ENCODE data around the gene CRISP3.

Gene CRISP3, protein sequence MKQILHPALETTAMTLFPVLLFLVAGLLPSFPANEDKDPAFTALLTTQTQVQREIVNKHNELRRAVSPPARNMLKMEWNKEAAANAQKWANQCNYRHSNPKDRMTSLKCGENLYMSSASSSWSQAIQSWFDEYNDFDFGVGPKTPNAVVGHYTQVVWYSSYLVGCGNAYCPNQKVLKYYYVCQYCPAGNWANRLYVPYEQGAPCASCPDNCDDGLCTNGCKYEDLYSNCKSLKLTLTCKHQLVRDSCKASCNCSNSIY
- 0 to 0.19 (median 0) reads per million in 3 donors for total RNA-seq

GRCh38 chr6:49744259-49744658 is at the start of gene CRISP3:
Gene CRISP3, minus strand, starts transcription at chr6:49744388. Its CDS starts 21 bp downstream, at chr6:49744367.
- no peak for DNase-seq
- Histone ChIP-seq H3K27ac (ENCODE audit: insufficient read depth, low read length, poor library complexity, severe bottlenecking) (no peak within 1 kb of the TSS), H3K4me3 (ENCODE audit: insufficient read depth, low read depth, low read length, poor library complexity, severe bottlenecking) (no peak within 1 kb of the TSS), H3K36me3 (ENCODE audit: control insufficient read depth, insufficient read depth, low read length) (no peaks in the 10 kb centered on the region), H3K27me3 (replicated peaks; ENCODE audit: control insufficient read depth, insufficient read depth, low read length, poor library complexity, severe bottlenecking) (no peaks in the 10 kb centered on the region), H3K4me1 (ENCODE audit: control insufficient read depth, insufficient read depth, low read length, poor library complexity, severe bottlenecking) (no peaks in the 10 kb centered on the region), H3K9me3 (ENCODE audit: control insufficient read depth, low read length) (no peaks in the 10 kb centered on the region)

DNA sequence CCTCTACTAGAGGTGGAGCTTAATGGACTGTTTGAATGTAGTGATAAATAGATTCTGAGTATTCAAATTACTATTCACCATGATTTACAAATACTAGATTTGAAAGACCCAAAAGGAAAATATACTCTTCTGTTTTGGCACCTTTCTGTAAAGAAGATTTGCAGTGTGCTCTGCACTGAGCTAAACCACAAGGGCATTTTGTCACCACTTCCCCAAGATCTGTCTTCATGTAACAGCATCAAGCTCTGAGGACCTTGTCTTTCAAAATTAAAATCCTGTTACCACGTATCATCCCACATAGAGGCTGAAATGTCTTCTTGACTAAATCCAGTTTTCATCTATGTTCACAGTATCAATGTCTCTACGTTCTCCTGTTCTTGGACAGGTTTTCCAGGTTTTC is 46.2 kb upstream of the CRISP3 start:
- no peaks in the 10 kb centered on the region for H3K4me1 ChIP-seq (ENCODE audit: control insufficient read depth, insufficient read depth, low read length, poor library complexity, severe bottlenecking)
- no peak overlapping the region for H3K27ac ChIP-seq (ENCODE audit: insufficient read depth, low read length, poor library complexity, severe bottlenecking)
- DNase-seq, result no peak
- no peaks in the 10 kb centered on the region for H3K27me3 ChIP-seq (replicated peaks; ENCODE audit: control insufficient read depth, insufficient read depth, low read length, poor library complexity, severe bottlenecking)
- no peaks in the 10 kb centered on the region for H3K36me3 ChIP-seq (ENCODE audit: control insufficient read depth, insufficient read depth, low read length)
- H3K4me3 ChIP-seq (ENCODE audit: insufficient read depth, low read depth, low read length, poor library complexity, severe bottlenecking), result no peak overlapping the region
- no peaks in the 10 kb centered on the region for H3K9me3 ChIP-seq (ENCODE audit: control insufficient read depth, low read length)

DNA sequence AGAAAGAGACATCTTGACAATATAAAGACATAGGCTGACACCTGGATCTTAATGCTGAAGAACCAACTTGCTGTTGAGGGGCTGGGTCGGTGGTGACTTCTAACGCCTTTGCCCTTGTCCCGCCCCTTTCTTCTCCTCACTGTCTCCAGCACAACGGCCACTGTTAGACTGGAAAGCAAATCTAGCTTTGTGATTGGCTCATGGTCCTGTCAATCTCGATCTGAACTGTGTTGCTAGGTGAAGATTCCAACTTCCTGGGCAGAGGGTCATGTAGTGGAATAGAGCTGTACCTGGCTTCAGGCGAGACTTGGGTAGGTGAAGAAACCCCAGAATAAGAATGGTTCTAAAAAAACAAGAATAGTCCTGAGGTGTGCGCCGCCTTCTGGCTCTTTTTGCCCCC is 43.0 kb upstream of the CRISP3 start, which contains the start of gene PGK2:
TSS of gene PGK2 (minus strand) at position 110 of the 400 bp plus-strand sequence. CDS start at position 12, 98 bp downstream.
- Histone ChIP-seq H3K36me3 (ENCODE audit: control insufficient read depth, insufficient read depth, low read length) (no peaks in the 10 kb centered on the region), H3K4me1 (ENCODE audit: control insufficient read depth, insufficient read depth, low read length, poor library complexity, severe bottlenecking) (no peaks in the 10 kb centered on the region), H3K4me3 (ENCODE audit: insufficient read depth, low read depth, low read length, poor library complexity, severe bottlenecking) (no peak within 1 kb of the TSS), H3K9me3 (ENCODE audit: control insufficient read depth, low read length) (no peaks in the 10 kb centered on the region), H3K27me3 (replicated peaks; ENCODE audit: control insufficient read depth, insufficient read depth, low read length, poor library complexity, severe bottlenecking) (no peaks in the 10 kb centered on the region), H3K27ac (ENCODE audit: insufficient read depth, low read length, poor library complexity, severe bottlenecking) (no peak within 1 kb of the TSS)
- DNase-seq, result no peak

- no peaks in the 10 kb centered on the region for H3K4me1 ChIP-seq (ENCODE audit: control insufficient read depth, insufficient read depth, low read length, poor library complexity, severe bottlenecking)
- no peaks in the 10 kb centered on the region for H3K9me3 ChIP-seq (ENCODE audit: control insufficient read depth, low read length)
- no peaks in the 10 kb centered on the region for H3K27me3 ChIP-seq (replicated peaks; ENCODE audit: control insufficient read depth, insufficient read depth, low read length, poor library complexity, severe bottlenecking)
- H3K27ac ChIP-seq (ENCODE audit: insufficient read depth, low read length, poor library complexity, severe bottlenecking), result no peak overlapping the region
- no peaks in the 10 kb centered on the region for H3K36me3 ChIP-seq (ENCODE audit: control insufficient read depth, insufficient read depth, low read length)
- DNase-seq, result no peak
- H3K4me3 ChIP-seq (ENCODE audit: insufficient read depth, low read depth, low read length, poor library complexity, severe bottlenecking), result no peak overlapping the region
These were observed 40.1 kb upstream of the CRISP3 start for GRCh38 chr6:49784272-49784671.

- H3K36me3 ChIP-seq (ENCODE audit: control insufficient read depth, insufficient read depth, low read length), result no peaks in the 10 kb centered on the region
These were observed 38.5 kb upstream of the CRISP3 start for GRCh38 chr6:49782725-49783124.

GRCh38 chr6:49782293-49782692 is 38.1 kb upstream of the CRISP3 start:
- Histone ChIP-seq H3K27ac (ENCODE audit: insufficient read depth, low read length, poor library complexity, severe bottlenecking) (no peak overlapping the region), H3K27me3 (replicated peaks; ENCODE audit: control insufficient read depth, insufficient read depth, low read length, poor library complexity, severe bottlenecking) (no peaks in the 10 kb centered on the region), H3K9me3 (ENCODE audit: control insufficient read depth, low read length) (no peaks in the 10 kb centered on the region), H3K4me3 (ENCODE audit: insufficient read depth, low read depth, low read length, poor library complexity, severe bottlenecking) (no peak overlapping the region), H3K36me3 (ENCODE audit: control insufficient read depth, insufficient read depth, low read length) (no peaks in the 10 kb centered on the region), H3K4me1 (ENCODE audit: control insufficient read depth, insufficient read depth, low read length, poor library complexity, severe bottlenecking) (no peaks in the 10 kb centered on the region)
- no peak for DNase-seq

More at GRCh38 chr6:49782725-49783124, 38.5 kb upstream of the CRISP3 start:
- Histone ChIP-seq H3K4me1 (ENCODE audit: control insufficient read depth, insufficient read depth, low read length, poor library complexity, severe bottlenecking) (no peaks in the 10 kb centered on the region), H3K4me3 (ENCODE audit: insufficient read depth, low read depth, low read length, poor library complexity, severe bottlenecking) (no peak overlapping the region), H3K9me3 (ENCODE audit: control insufficient read depth, low read length) (no peaks in the 10 kb centered on the region), H3K27me3 (replicated peaks; ENCODE audit: control insufficient read depth, insufficient read depth, low read length, poor library complexity, severe bottlenecking) (no peaks in the 10 kb centered on the region), H3K27ac (ENCODE audit: insufficient read depth, low read length, poor library complexity, severe bottlenecking) (no peak overlapping the region)
- no peak for DNase-seq

DNA sequence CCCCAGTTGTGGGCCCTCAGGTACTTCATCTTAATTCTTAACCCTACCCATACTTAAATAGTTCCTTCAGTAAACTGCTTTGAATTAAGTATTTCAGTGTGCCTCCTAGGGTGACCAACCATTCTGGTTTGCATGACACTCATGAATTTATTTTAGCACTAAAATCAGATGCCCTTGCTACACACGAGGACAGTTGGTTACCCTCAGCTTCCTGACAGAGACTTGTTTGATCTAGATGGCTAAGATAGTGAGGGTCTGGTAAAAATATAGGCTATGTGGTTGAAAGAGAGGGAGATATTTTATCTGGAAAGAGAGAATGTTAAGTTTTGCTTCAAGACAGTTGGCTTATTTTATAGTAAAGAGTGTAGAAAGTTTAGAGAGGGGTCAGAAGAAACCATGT is 32.3 kb upstream of the CRISP3 start:
- no peak overlapping the region for H3K27ac ChIP-seq (ENCODE audit: insufficient read depth, low read length, poor library complexity, severe bottlenecking)
- H3K4me3 ChIP-seq (ENCODE audit: insufficient read depth, low read depth, low read length, poor library complexity, severe bottlenecking), result no peak overlapping the region
- H3K36me3 ChIP-seq (ENCODE audit: control insufficient read depth, insufficient read depth, low read length), result no peaks in the 10 kb centered on the region
- no peak for DNase-seq
- H3K27me3 ChIP-seq (replicated peaks; ENCODE audit: control insufficient read depth, insufficient read depth, low read length, poor library complexity, severe bottlenecking), result no peaks in the 10 kb centered on the region
- H3K4me1 ChIP-seq (ENCODE audit: control insufficient read depth, insufficient read depth, low read length, poor library complexity, severe bottlenecking), result no peaks in the 10 kb centered on the region
- H3K9me3 ChIP-seq (ENCODE audit: control insufficient read depth, low read length), result no peaks in the 10 kb centered on the region

DNA sequence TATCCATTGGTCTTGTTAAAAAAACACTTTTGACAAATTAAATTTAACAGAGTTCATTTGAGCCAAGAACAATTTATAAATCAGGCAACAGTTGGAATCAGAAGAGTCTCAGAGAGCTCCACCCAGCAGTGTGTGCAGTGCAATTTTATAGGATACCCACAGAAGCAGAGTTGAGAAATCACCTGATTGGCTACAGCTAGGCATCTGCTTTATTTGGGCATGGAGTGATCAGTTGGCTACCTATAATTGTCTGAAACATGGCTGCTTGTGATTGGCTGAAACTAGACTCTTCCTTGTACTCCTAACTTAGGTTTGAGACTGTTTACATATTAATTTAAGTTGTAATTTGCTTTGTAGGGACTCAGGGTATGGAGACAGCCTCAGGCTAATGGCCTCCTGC is 30.9 kb upstream of the CRISP3 start:
- H3K4me3 ChIP-seq (ENCODE audit: insufficient read depth, low read depth, low read length, poor library complexity, severe bottlenecking), result no peak overlapping the region
- H3K9me3 ChIP-seq (ENCODE audit: control insufficient read depth, low read length), result no peaks in the 10 kb centered on the region
- H3K27ac ChIP-seq (ENCODE audit: insufficient read depth, low read length, poor library complexity, severe bottlenecking), result no peak overlapping the region
- DNase-seq, result no peak
- no peaks in the 10 kb centered on the region for H3K36me3 ChIP-seq (ENCODE audit: control insufficient read depth, insufficient read depth, low read length)
- H3K27me3 ChIP-seq (replicated peaks; ENCODE audit: control insufficient read depth, insufficient read depth, low read length, poor library complexity, severe bottlenecking), result no peaks in the 10 kb centered on the region
- no peaks in the 10 kb centered on the region for H3K4me1 ChIP-seq (ENCODE audit: control insufficient read depth, insufficient read depth, low read length, poor library complexity, severe bottlenecking)

- Histone ChIP-seq H3K4me1 (ENCODE audit: control insufficient read depth, insufficient read depth, low read length, poor library complexity, severe bottlenecking) (no peaks in the 10 kb centered on the region), H3K36me3 (ENCODE audit: control insufficient read depth, insufficient read depth, low read length) (no peaks in the 10 kb centered on the region), H3K4me3 (ENCODE audit: insufficient read depth, low read depth, low read length, poor library complexity, severe bottlenecking) (no peak overlapping the region), H3K27ac (ENCODE audit: insufficient read depth, low read length, poor library complexity, severe bottlenecking) (no peak overlapping the region), H3K9me3 (ENCODE audit: control insufficient read depth, low read length) (no peaks in the 10 kb centered on the region), H3K27me3 (replicated peaks; ENCODE audit: control insufficient read depth, insufficient read depth, low read length, poor library complexity, severe bottlenecking) (no peaks in the 10 kb centered on the region)
- DNase-seq, result no peak
These were observed 28.1 kb upstream of the CRISP3 start for GRCh38 chr6:49772285-49772684.

DNA sequence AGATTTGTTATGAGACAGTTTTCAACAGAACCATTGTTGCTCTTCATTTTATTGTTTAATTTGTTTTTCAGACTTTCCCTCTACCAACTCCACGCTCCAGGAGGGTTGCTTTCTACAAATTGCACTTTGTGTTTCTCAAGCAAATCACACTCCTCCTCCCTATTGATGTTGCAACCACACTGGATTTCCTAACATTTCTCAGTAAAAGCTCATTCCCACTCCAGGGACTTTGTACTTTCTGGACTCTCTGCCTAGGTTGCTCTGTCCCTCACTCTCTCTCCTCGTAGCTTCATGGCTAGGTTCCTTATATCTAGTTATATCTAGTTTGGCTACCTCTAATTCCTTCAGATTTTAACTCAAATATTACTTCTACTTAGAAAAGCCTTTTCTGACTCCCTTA is 22.6 kb upstream of the CRISP3 start:
- no peak overlapping the region for H3K4me3 ChIP-seq (ENCODE audit: insufficient read depth, low read depth, low read length, poor library complexity, severe bottlenecking)
- H3K27ac ChIP-seq (ENCODE audit: insufficient read depth, low read length, poor library complexity, severe bottlenecking), result no peak overlapping the region
- no peaks in the 10 kb centered on the region for H3K27me3 ChIP-seq (replicated peaks; ENCODE audit: control insufficient read depth, insufficient read depth, low read length, poor library complexity, severe bottlenecking)
- no peaks in the 10 kb centered on the region for H3K4me1 ChIP-seq (ENCODE audit: control insufficient read depth, insufficient read depth, low read length, poor library complexity, severe bottlenecking)
- DNase-seq, result no peak
- no peaks in the 10 kb centered on the region for H3K36me3 ChIP-seq (ENCODE audit: control insufficient read depth, insufficient read depth, low read length)
- no peaks in the 10 kb centered on the region for H3K9me3 ChIP-seq (ENCODE audit: control insufficient read depth, low read length)
